CMK (cell line): ENCODE measurements around the gene RILPL2.
"Not testable (repeated sequence)": the region's sequence is repeated elsewhere in the genome, so short reads cannot be mapped to it uniquely, and the experiment has no call there.

Experiments used
- DNase-seq: peaks from one replicate; pipeline ENCODE4 v3.0.0-alpha.2; 2010; ENCODE audit warnings: low read depth

Gene RILPL2

GRCh38 chr12:123379391-123379790, 57.1 kb downstream of the RILPL2 start:
- DNase-seq = no peak

GRCh38 chr12:123372415-123372814, 64.1 kb downstream of the RILPL2 start:
- DNase-seq = not testable (repeated sequence)

- not testable (repeated sequence) for DNase-seq
Measured at GRCh38 chr12:123371667-123372368, 64.7 kb downstream of the RILPL2 start.

- no peak for DNase-seq
Measured at GRCh38 chr12:123369229-123369628, 67.3 kb downstream of the RILPL2 start.

GRCh38 chr12:123368431-123368830, 68.1 kb downstream of the RILPL2 start:
- not testable (repeated sequence) for DNase-seq

GRCh38 chr12:123367511-123367910, 69.0 kb downstream of the RILPL2 start:
- DNase-seq = no peak
